MM.1S (cell line): ENCODE data around the gene ATP5MK.

Source experiments
- DNase-seq: peaks from one replicate; pipeline ENCODE4 v3.0.0-alpha.2; 2015
- H2AFZ ChIP-seq: fragments of 300-600 bp; sonication (generic); 2 replicates; pipeline ENCODE4 v1.6.0; 2016; ENCODE audit warnings: antibody characterized with exemption, low read length
- H3F3A ChIP-seq: fragments of 300-600 bp; sonication (generic); 2 replicates; pipeline ENCODE4 v1.6.1; 2016; ENCODE audit warnings: mild to moderate bottlenecking, antibody characterized with exemption, low read length, moderate library complexity, mixed read lengths; ENCODE audit not compliant: insufficient read depth
- H3K27ac ChIP-seq: fragments of 300-600 bp; sonication (generic); 2 replicates; pipeline ENCODE4 v1.5.1; 2016; ENCODE audit warnings: mild to moderate bottlenecking, low read length
- H3K27me3 ChIP-seq: fragments of 300-600 bp; sonication (generic); replicated peaks from 2 replicates; pipeline ENCODE4 v1.6.0; 2016; ENCODE audit warnings: low read length; ENCODE audit not compliant: insufficient read depth
- H3K36me3 ChIP-seq: fragments of 300-600 bp; sonication (generic); replicated peaks from 2 replicates; pipeline ENCODE4 v1.6.1; 2016; ENCODE audit warnings: mild to moderate bottlenecking, low read length, mixed read lengths; ENCODE audit not compliant: insufficient read depth
- H3K4me1 ChIP-seq: fragments of 300-600 bp; sonication (generic); 2 replicates; pipeline ENCODE4 v1.6.1; 2016; ENCODE audit warnings: low read length, mixed read lengths
- H3K4me2 ChIP-seq: fragments of 300-600 bp; sonication (generic); 2 replicates; pipeline ENCODE4 v1.6.0; 2016; ENCODE audit warnings: low read depth, low read length
- H3K4me3 ChIP-seq: fragments of 300-600 bp; sonication (generic); 2 replicates; pipeline ENCODE4 v1.5.1; 2016; ENCODE audit warnings: low read length, mixed read lengths
- H3K79me2 ChIP-seq: fragments of 300-600 bp; sonication (generic); 2 replicates; pipeline ENCODE4 v1.6.1; 2016; ENCODE audit warnings: mixed run types, low read length, mixed read lengths
- H3K9ac ChIP-seq: fragments of 300-600 bp; sonication (generic); 2 replicates; pipeline ENCODE4 v1.6.1; 2016; ENCODE audit warnings: low read length, mixed read lengths
- H3K9me2 ChIP-seq: fragments of 300-600 bp; sonication (generic); replicated peaks from 2 replicates; pipeline ENCODE4 v1.6.1; 2016; ENCODE audit warnings: mild to moderate bottlenecking, low read length, mixed read lengths; ENCODE audit not compliant: insufficient read depth
- H3K9me3 ChIP-seq: fragments of 300-600 bp; sonication (generic); replicated peaks from 2 replicates; pipeline ENCODE4 v1.6.1; 2016; ENCODE audit warnings: mild to moderate bottlenecking, low read length, mixed read lengths; ENCODE audit not compliant: insufficient read depth
- H4K20me1 ChIP-seq: fragments of 300-600 bp; sonication (generic); 2 replicates; pipeline ENCODE4 v1.6.1; 2016; ENCODE audit warnings: mild to moderate bottlenecking, low read length, moderate library complexity, mixed read lengths; ENCODE audit not compliant: insufficient read depth
- CTCF ChIP-seq: fragments of 300-600 bp; sonication (generic); IDR thresholded peaks from 2 replicates; pipeline ENCODE4 v1.5.1; 2016; ENCODE audit warnings: antibody characterized with exemption, low read length, mixed read lengths
- EZH2 ChIP-seq: fragments of 300-600 bp; sonication (generic); optimal IDR thresholded peaks from 2 replicates; pipeline ENCODE3; 2017; ENCODE audit warnings: low read depth, mild to moderate bottlenecking, antibody characterized with exemption, low read length, mixed read lengths
- EZH2phosphoT487 ChIP-seq: fragments of 300-600 bp; sonication (generic); IDR thresholded peaks from 2 replicates; pipeline ENCODE4 v1.6.1; 2018; ENCODE audit warnings: antibody characterized with exemption, low read length

Gene ATP5MK

GRCh38 chr10:103433858-103434257 is 37.6 kb upstream of the ATP5MK start:
- Histone ChIP-seq H3K4me3 (no peak overlapping the region), H3K4me2 (no peak overlapping the region), H3F3A (no peaks in the 10 kb centered on the region), H2AFZ (no peak overlapping the region), H3K9ac (no peak overlapping the region), H3K79me2 (no peaks in the 10 kb centered on the region), H3K36me3 (peaks cover 11% of the 10 kb centered on the region), H3K9me2 (no peaks in the 10 kb centered on the region), H4K20me1 (no peaks in the 10 kb centered on the region), H3K27ac (no peak overlapping the region), H3K27me3 (no peaks in the 10 kb centered on the region), H3K9me3 (no peaks in the 10 kb centered on the region), H3K4me1 (no peaks in the 10 kb centered on the region)
- no peak for DNase-seq
- TF ChIP-seq EZH2 (no peak), EZH2phosphoT487 (no peak), CTCF (no peak)

- H3K4me2 ChIP-seq, result no peak overlapping the region
- H3K27me3 ChIP-seq, result no peaks in the 10 kb centered on the region
- no peaks in the 10 kb centered on the region for H3K9me3 ChIP-seq
- H3F3A ChIP-seq, result no peaks in the 10 kb centered on the region
- no peak overlapping the region for H3K4me3 ChIP-seq
- H3K27ac ChIP-seq, result no peak overlapping the region
- H2AFZ ChIP-seq, result no peak overlapping the region
- H3K4me1 ChIP-seq, result no peaks in the 10 kb centered on the region
- peaks cover 6% of the 10 kb centered on the region for H3K36me3 ChIP-seq
- no peaks in the 10 kb centered on the region for H3K79me2 ChIP-seq
- no peaks in the 10 kb centered on the region for H3K9me2 ChIP-seq
- DNase-seq, result no peak
- H4K20me1 ChIP-seq, result no peaks in the 10 kb centered on the region
- H3K9ac ChIP-seq, result no peak overlapping the region
- TF ChIP-seq EZH2 (no peak), EZH2phosphoT487 (no peak), CTCF (no peak)
Observed at GRCh38 chr10:103431902-103432301, 35.6 kb upstream of the ATP5MK start.

GRCh38 chr10:103429647-103430046 is 33.4 kb upstream of the ATP5MK start:
- H3K9ac ChIP-seq, result no peak overlapping the region

More at GRCh38 chr10:103429647-103430046, 33.4 kb upstream of the ATP5MK start:
- peaks cover 8% of the 10 kb centered on the region for H3K36me3 ChIP-seq
- no peaks in the 10 kb centered on the region for H3F3A ChIP-seq
- H3K79me2 ChIP-seq, result 0 out of 2 replicates have a peak, but pooled peaks cover 2% of the 10 kb centered on the region
- no peak overlapping the region for H3K27ac ChIP-seq
- no peaks in the 10 kb centered on the region for H3K9me2 ChIP-seq
- no peak overlapping the region for H2AFZ ChIP-seq
- H3K4me2 ChIP-seq, result no peak overlapping the region
- DNase-seq, result no peak
- no peaks in the 10 kb centered on the region for H4K20me1 ChIP-seq
- no peak for TF ChIP-seq EZH2
- TF ChIP-seq CTCF, result no peak
- no peak for TF ChIP-seq EZH2phosphoT487
- H3K9me3 ChIP-seq, result no peaks in the 10 kb centered on the region
- no peak overlapping the region for H3K4me3 ChIP-seq
- no peaks in the 10 kb centered on the region for H3K27me3 ChIP-seq
- H3K4me1 ChIP-seq, result no peaks in the 10 kb centered on the region
